ENCODE data around the gene GPATCH2.
"Not testable (repeated sequence)": the region's sequence is repeated elsewhere in the genome, so short reads cannot be mapped to it uniquely, and the experiment has no call there.

Gene GPATCH2

DNA sequence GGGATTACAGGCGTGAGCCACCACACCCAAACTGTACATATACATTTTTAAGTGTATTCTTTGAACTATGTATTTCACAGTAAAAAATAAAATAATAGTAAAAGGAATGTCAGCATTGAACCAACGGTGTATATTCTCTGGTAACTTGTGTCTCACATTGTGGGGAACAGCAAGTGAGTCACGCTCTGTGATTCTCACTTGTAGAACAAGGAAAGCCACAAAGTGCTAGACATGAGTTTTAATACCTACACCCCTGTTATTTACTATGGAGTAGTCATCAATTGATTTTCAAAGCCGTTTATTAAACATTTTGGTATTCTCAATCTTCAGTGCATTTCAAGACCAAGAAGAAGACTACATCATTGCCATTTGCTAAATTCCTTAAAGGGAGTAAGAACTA, 197.2 kb downstream of the GPATCH2 start:
- DNase-seq = no peak

DNA sequence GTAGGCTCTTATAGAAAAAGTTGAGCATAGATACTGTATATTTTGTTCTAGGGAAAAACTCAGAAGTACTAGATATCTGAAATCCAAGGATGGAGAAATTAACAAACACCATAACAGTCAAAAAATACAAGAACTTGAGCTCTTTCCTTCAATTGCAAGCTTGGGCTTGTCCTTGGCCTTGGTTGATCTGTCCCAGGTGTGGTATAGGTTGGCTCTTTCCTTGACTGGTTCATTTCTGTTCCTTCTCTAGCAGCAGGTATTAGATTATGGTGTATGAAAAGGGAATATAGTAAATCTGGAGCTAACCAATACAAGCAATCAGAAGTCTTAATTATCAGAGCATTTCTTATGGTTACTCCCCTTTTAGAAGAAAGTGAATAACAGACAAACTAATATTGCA, 198.6 kb downstream of the GPATCH2 start:
- no peak for DNase-seq

DNA sequence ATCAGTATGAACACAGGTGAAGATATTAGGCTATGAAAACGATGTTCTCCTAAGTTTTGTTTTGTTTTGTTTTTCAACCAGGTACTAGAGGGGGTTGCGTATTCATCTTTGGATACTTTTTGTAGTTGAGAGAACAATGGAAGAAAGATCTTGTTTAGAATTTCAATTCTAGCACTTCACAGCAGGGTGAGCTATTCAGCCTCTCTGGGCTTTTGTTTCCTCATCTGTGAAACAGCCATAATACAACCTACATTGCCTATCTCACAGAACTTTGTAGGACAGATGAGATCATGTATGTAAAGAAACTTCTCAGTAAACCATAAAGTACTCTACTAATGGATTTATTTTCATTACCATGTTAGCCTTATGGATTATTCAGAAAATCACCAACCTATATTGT, 199.5 kb downstream of the GPATCH2 start:
- DNase-seq = no peak

DNA sequence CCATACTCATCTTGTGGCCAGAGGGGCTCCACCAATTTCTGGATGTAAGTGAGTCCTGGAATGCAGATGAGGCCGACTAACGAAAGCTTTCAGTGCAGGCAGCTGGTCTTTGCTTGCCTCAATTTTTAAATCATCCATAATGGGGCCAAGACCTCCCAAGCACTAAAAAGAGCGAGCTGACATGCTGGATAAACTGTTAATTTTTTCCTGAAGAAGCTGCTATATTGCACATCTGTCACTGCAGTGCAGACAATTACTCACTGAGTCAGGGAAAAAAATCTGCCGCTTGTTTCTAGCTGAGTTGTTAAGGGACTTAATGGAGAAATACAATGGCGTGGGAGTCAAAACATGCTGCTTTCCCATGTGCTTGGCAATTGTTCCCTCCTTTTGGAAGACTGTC, 205.5 kb downstream of the GPATCH2 start:
- peak; percentile 75 for DNase-seq

DNA sequence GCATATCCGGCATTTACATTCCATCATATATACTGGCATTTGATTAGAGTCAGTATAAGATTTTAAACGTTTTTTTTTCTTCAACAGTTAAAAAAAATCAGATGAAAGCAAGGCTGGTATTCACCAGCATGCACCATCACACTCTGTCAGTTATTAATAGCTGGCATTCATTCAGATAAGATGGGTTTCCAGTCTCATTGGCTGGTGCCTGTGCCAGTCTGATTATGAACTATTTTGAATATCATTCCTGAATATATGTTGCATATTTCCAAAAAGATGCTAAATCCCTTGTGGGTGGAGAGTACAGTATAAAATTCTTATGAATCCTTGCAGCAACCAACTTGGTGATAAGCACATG, 211.7 kb downstream of the GPATCH2 start:
- DNase-seq = no peak

DNA sequence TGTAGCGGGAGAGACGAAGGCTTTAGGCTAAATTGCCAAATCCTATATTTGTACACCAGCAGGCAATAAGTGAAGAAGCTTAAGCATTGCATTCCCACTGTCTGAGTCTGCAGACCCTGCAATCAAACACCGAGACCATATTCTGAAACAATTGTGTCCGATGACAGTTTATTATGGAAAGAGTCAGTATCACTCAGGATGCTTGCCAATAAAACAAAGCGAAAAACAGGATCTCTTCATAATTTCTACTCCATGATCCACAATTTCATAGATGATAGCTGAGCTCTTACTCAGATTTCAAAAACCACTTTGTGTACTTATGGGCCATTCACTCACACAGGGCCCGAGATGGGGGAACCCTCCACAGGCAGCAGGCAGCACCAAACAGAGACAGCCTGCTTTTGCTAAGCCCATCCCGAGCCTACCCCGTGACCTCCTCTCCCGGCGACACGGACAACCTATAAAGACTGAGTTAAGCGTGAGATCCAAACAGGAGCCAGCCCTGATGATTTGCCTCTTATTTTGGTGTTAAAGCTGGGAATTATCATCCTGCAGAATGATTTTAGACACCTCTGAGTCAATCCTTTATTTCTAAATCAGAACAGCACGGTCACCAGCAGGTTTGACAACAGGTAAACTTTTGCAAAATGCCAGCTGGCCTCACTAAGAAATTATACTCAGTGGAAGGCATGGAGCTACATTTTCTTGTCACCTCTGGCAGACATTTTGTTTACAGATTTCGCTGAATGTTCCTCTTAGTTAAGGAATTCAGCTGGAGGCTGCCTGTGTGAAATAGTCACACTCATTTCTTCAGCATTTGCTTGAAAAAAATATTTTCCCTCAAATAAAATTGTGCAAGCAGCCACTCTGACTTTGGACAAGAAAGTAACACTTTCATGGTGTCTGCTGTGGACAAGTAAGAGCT, 212.4 kb downstream of the GPATCH2 start:
- DNase-seq = no peak

DNA sequence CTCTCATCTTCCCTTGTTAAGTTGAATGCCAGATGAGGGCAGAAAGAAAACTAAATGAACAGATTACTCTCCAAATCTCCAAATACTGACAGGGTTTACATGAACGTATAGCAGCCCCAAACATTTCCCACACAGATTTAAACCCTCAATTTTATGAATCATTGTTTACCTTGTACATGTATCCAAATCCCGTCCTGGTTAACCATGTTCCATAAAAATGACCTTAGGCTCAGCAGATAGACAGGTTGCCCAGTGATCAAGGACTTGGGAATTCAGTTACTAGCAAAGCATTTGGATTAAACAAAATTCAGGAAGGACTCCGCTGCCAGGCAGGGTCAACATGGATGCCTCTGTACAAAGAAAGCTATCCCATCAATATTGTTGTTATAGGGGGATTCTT, 213.5 kb downstream of the GPATCH2 start:
- no peak for DNase-seq

DNA sequence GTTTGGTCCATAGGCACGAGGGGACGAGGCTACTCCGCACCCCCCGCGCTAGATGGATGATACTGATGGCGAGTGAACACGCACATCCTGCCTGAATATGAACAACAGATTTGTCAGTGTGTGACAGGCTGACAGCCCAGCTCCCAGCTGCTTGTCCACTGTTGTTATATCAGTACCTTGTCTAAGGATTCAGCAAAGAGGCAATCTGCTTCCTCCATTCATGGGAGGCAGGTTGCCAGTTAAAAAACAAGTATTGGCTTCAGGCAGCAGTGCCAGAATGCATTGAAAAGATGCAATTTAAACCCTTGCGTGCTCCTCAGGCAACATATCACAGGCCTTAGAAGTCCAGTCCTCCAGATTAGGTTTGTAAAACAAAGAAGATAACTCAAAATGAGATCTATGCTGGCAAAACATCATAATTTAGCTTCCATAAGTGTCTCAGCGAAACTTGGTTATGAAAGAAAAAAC, 223.3 kb downstream of the GPATCH2 start:
- DNase-seq = no peak

DNA sequence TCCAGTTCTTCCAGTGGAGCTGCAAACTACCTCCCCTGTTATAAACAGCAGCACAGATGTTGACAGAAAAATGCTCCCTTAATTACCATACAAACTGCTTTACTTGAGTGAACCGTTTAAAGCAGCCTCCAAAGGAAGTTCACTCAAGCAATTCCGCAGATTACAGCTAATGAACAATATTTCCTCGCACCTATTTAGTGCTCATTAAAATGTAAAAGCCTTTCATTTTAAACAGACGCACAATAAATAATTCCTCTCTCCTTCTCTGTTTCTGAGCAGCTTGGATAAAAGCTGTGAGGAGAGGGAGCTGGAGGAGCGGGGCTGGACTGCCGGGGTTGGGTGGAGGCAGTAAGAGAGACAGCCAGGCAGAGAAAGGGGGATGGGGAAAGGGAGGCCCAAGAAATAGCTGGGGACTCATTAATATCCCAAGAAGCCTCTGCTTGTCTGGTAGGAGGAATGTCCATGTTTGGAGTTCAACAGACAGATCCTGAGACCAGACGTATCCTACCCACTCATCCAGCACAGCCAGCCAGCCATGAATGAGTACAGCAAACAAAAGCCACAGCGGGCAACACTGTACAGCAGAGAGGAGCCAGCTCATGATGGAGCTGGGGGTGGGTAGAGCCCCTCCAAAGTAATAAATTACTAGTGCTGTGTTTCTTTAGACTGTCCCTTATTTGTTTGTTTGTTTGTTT, 227.7 kb downstream of the GPATCH2 start:
- peak; percentile 50 for DNase-seq

DNA sequence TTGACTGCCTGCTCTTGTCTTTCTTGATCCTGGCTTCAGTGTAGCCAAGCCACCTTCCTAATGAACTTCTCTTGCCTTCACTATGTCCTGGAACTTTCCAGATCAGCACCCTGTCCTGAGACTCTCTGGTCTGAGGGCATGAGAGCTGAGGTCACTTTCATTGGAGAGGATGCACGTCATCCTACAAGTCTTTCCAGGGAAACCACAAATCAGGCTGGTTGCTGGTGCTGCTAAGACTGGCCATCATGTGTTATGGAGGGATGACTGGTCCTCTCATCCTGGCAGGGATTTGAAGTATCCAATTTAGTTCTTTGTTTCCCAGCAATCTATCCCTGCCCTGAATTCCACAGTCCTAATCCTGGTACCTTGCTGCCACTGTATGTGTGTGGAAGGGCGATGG, 228.6 kb downstream of the GPATCH2 start:
- no peak for DNase-seq

DNA sequence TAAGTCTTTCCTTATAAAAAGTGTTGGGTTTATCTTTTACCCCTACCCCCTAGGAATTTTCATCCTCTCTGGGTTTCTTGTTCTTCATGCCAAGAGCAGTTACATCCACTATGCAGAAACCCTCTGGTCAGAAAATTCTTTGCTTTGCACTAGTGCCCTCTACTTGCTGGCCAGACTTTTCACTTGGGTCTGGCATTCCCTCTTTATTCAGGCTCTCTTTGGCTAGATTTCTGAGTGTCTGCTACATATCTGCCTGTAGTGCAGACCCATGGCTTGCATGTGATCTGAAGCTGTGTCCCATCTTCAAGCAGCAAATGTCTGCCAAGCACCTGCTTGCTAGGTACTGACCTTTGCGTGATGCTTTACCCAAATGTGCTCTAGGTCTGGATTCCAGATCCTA, 237.0 kb downstream of the GPATCH2 start:
- DNase-seq = peak; percentile 16

DNA sequence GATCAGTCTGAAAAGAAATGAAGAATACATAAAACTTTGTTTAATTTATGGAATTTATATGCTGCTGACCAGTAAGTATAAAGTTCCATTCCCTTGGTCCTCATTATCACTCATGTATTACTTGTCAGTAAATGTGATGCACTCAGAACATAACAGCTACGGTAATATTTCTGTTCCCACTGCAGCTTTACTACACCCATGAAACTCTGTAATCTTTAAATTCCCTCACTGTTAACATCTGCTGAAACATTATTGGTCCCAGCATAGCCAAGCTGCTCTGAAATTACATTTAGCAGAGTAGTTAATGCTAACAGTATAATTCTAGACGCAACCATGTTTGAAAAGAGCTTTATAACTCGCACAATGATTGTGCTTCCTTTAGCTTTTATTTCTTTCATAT, 238.4 kb downstream of the GPATCH2 start:
- DNase-seq = no peak

DNA sequence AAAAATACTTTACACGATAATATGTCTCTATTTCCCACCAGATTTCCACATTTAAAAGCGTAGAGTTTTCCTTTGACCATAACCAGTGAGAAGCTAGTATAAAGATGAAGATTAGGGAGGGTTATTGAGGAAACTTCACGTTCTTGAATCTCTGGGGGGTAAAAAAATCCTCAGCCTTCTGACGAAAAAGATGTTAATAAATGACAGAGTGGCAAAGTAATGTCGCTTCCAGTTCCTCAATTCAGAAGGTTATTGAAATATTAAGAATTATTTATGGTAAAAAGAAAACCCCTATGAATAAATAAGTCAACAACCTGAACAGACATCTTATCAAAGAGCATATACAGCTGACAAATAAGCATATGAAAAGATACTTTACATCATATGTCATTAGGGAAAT, 241.0 kb downstream of the GPATCH2 start:
- DNase-seq = no peak

DNA sequence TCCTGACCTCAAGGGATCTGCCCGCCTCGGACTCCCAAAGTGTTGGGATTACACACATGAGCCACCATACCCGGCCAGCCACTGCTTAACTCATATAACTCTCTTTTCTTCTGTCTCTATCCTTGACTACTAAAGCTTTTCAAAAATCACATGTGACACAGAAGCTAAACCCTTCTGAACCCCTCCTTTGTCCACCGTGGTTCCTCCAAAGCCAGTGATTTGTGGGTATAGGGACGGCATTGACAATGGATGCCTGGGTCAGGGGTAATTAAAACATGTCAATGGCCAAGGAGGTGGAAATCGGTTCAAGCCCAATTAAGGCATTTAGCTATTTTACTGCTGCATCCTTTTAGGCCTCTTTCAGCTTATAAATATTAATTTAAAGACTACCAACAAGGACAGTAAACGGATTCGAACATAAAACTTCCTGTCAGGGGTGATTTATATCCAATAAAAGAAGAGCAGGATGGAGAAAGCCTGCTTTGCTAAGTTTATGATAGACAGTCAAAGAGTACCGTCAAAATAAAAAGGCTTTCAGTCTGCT, 242.3 kb downstream of the GPATCH2 start:
- DNase-seq = peak; percentile 63

DNA sequence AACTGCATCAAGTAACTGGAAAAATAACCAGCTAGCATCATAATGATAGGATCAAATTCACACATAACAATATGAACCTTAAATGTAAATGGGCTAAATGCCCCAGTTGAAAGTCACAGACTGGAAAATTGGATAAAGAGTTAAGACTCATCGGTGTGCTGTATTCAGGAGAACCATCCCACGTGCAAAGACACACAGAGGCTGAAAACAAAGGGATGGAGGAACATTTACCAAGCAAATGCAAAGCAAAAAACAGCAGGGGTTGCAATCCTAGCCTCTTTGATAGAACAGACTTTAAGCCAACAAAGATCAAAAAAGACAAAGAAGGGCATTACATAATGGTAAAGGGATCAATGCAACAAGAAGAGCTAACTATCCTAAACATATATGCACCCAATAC, 249.1 kb downstream of the GPATCH2 start:
- not testable (repeated sequence) for DNase-seq

DNA sequence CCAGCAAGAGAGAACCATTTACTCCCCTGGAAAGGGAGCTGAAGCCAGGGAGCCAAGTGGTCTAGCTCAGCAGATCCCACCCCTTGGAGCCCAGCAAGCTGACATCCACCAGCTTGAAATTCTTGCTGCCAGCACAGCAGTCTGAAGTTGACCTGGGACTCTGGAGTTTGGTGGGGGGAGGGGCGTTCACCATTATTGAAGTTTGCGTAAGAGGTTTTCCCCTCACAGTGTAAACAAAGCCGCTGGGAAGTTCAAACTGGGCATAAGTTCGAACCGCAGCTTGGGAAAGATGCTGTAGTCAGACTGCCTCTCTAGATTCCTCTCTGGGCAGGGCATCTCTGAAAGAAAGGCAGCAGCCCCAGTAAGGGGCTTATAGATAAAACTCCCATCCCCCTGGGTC, 251.1 kb downstream of the GPATCH2 start:
- DNase-seq = not testable (repeated sequence)

DNA sequence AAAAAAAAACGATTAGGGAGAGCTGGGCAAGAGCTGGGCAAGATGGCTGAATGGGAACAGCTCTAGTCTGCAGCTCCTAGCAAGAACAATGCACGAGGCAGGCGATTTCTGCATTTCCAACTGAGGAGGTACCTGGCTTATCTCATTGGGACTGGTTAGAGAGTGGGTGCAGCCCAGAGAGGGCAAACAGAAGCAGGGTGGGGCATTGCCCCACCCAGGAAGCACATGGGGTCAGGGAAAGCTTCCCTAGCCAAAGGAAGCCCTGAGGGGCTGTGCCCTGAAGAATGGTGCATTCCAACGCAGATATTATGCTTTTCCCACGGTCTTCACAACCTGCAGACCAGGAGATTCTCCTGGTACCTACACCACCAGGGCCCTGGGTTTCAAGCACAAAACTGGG, 251.6 kb downstream of the GPATCH2 start:
- no peak for DNase-seq
